Choroid plexus epithelial cell (primary cell): ENCODE data around the gene DENND11.

Experiments
- DNase-seq: peaks from one replicate; pipeline ENCODE4 v3.0.0-alpha.2; 2010; ENCODE audit warnings: low read depth
- H3K4me3 ChIP-seq: 2 replicates; pipeline ENCODE4 v1.5.1; 2011; ENCODE audit warnings: low read depth, mild to moderate bottlenecking, control low read depth, low read length, moderate library complexity
- TF ChIP-seq, protein P1 (sequence below): conservative IDR thresholded peaks from 2 replicates; pipeline ENCODE4 v1.5.1; 2011; ENCODE audit warnings: low read depth, mild to moderate bottlenecking, control low read depth, inconsistent platforms, low read length, moderate library complexity

DENND11 gene

DNA sequence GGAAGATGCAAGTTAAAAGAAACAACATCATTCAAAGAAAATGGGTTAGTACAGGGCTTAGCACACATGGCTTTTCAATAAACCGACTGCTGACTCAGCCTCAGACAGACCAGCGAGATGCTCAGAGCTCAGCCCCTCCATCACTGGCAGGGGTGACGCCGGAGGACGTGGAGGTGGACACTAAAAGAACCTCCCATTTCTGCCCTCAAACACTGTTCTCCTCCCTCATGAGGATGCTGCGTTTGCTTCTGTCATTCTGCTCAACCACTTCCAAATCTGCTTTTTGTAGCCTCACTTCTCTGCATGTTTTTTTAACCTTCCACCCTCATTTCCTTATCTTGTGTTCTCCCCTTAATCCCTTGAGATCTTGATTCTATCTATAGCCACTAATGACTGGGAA, 15.3 kb downstream of the DENND11 start:
- TF ChIP-seq, protein P1, sequence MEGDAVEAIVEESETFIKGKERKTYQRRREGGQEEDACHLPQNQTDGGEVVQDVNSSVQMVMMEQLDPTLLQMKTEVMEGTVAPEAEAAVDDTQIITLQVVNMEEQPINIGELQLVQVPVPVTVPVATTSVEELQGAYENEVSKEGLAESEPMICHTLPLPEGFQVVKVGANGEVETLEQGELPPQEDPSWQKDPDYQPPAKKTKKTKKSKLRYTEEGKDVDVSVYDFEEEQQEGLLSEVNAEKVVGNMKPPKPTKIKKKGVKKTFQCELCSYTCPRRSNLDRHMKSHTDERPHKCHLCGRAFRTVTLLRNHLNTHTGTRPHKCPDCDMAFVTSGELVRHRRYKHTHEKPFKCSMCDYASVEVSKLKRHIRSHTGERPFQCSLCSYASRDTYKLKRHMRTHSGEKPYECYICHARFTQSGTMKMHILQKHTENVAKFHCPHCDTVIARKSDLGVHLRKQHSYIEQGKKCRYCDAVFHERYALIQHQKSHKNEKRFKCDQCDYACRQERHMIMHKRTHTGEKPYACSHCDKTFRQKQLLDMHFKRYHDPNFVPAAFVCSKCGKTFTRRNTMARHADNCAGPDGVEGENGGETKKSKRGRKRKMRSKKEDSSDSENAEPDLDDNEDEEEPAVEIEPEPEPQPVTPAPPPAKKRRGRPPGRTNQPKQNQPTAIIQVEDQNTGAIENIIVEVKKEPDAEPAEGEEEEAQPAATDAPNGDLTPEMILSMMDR, result no peak
- no peak overlapping the region for H3K4me3 ChIP-seq
- DNase-seq, result no peak

DNA sequence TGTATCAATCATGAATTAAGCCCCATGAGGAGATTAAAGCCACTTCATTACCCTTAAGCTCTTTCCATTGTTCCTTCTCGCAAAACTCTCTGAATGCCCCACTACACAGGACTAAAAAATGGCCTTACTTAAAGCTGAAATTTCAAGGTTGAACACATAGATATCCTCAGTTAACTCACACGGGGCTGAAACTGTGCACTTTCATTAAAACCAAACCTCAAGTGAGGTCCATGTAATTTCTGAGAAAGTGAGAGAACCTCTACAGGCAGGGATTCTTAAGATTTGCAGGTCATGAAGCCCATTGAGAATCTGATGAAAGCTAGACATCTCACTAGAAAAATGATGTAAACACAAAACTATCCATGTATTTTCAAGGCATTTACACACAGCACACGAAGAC, 15.9 kb downstream of the DENND11 start:
- DNase-seq, result no peak
- TF ChIP-seq, protein P1, result no peak
- no peak overlapping the region for H3K4me3 ChIP-seq

- TF ChIP-seq, protein P1, result no peak
Measured at GRCh38 chr7:141685285-141686023, 16.5 kb downstream of the DENND11 start.

GRCh38 chr7:141679014-141679413, 23.0 kb downstream of the DENND11 start:
- TF ChIP-seq, protein P1, result no peak
- H3K4me3 ChIP-seq, result no peak overlapping the region
- DNase-seq, result no peak

More at GRCh38 chr7:141685285-141686023, 16.5 kb downstream of the DENND11 start:
- no peak for DNase-seq
- no peak overlapping the region for H3K4me3 ChIP-seq

DNA sequence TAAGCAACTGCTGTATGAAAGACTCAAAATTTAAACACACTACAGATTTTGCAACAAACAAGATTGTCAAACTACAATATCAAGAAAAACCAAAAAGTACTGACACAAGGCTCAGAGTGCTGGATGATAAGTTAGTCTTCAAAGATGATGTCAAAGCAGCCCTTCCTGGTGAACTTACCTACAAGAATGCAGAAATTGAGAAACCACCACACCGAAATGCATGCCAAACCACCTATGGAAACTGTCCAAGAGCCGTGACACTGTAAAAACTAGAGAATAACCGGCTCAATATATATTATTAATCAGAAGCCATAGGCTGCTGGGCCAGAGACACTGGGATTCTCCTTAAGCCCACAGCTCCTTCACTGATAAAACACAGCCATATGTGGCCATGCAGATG, 25.3 kb downstream of the DENND11 start:
- TF ChIP-seq, protein P1, result no peak
- no peak overlapping the region for H3K4me3 ChIP-seq
- peak; percentile 40 for DNase-seq

GRCh38 chr7:141675436-141676215, 26.3 kb downstream of the DENND11 start:
- no peak overlapping the region for H3K4me3 ChIP-seq
- no peak for DNase-seq
- TF ChIP-seq, protein P1, result no peak
